ENCODE results near the gene CADM1. TPM values are rescaled to one million over a fixed set of nuclear protein-coding genes. Genes with fewer than 3 reads are reported as not detected.

CADM1 gene
- polyA plus RNA-seq, 1 donor (not counting 4 experiments of a cell fraction or from before 2014, with no cell fraction given), result 9.5 TPM

DNA sequence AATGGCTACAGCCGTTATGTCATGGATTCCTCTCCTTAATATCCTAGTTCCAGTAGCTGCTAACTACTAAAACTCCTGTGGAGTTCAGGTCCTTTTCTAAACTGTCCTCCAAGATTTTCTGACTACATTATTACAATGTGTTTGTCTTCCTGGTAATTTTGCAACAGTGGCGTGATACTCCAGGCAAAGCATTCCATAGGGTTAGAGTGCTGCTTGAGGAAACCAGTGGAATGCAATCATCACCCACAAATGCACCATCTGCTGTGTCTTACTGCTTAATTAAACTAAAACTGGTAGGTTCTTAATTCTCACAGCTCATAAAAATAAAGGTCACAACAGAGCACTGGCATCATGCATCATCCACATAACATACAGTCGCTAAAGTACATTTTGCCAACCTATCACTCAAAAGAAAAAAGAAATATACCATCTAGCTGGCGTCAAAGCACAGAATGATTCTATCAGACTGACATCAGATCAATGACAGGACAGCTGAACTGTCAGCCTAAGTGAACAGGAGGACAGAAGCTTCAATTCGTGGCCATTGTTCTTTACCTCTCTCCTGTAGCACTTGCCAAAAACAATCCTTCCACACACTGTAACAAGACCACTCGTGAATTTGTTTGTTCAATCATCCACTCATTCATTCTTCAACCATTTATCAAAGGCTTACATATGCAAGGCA lies 182.5 kb downstream of the CADM1 start:
- H3K36me3 ChIP-seq (ENCODE audit: control insufficient read depth in 2 of 2, extremely low read depth in 1 of 2, insufficient read depth in 2 of 2, low read length in 2 of 2), result no peaks in the 10 kb centered on the region
- no peaks in the 10 kb centered on the region for H3K4me1 ChIP-seq (ENCODE audit: control insufficient read depth, extremely low read depth, insufficient read depth, low read length)
- DNase-seq (ENCODE audit: low read depth, low spot score), result no peak
- no peak for FAIRE-seq
- no peak overlapping the region for H3K9ac ChIP-seq (ENCODE audit: control insufficient read depth, extremely low read depth, insufficient read depth, low read length)
- dilution Hi-C loops (cut with MboI; ENCODE audit: extremely low pct_ligation_motif_present, low sequenced_read_pairs), result no loop called here
- TF ChIP-seq, protein P1, sequence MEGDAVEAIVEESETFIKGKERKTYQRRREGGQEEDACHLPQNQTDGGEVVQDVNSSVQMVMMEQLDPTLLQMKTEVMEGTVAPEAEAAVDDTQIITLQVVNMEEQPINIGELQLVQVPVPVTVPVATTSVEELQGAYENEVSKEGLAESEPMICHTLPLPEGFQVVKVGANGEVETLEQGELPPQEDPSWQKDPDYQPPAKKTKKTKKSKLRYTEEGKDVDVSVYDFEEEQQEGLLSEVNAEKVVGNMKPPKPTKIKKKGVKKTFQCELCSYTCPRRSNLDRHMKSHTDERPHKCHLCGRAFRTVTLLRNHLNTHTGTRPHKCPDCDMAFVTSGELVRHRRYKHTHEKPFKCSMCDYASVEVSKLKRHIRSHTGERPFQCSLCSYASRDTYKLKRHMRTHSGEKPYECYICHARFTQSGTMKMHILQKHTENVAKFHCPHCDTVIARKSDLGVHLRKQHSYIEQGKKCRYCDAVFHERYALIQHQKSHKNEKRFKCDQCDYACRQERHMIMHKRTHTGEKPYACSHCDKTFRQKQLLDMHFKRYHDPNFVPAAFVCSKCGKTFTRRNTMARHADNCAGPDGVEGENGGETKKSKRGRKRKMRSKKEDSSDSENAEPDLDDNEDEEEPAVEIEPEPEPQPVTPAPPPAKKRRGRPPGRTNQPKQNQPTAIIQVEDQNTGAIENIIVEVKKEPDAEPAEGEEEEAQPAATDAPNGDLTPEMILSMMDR (optimal IDR thresholded peaks at IDR 0.05 in 1 of 3, IDR thresholded peaks at IDR 0.05 in 1 of 3, conservative IDR thresholded peaks at IDR 0.05 in 1 of 3; ENCODE audit: extremely low read depth in 1 of 3, insufficient read depth in 2 of 3, low read length in 3 of 3), result no peak
- H2AFZ ChIP-seq (ENCODE audit: control insufficient read depth, low read length), result no peak overlapping the region
- no peak overlapping the region for H3K27ac ChIP-seq (ENCODE audit: control insufficient read depth, insufficient read depth, low read length)
- no peaks in the 10 kb centered on the region for H3K27me3 ChIP-seq (ENCODE audit: control insufficient read depth, extremely low read depth, insufficient read depth, low read length)
- no peak overlapping the region for H3K4me2 ChIP-seq (ENCODE audit: control insufficient read depth, extremely low read depth, insufficient read depth, low read depth, low read length)
- no peak overlapping the region for H3K4me3 ChIP-seq (ENCODE audit: control insufficient read depth in 2 of 3, extremely low read depth in 1 of 3, insufficient read depth in 2 of 3, low read depth in 1 of 3, low read length in 3 of 3)
- H3K79me2 ChIP-seq (ENCODE audit: control insufficient read depth, insufficient read depth, low read length), result no peaks in the 10 kb centered on the region
- no peaks in the 10 kb centered on the region for H3K9me1 ChIP-seq (ENCODE audit: control insufficient read depth, extremely low read depth, insufficient read depth, low read length)
- H3K9me3 ChIP-seq (ENCODE audit: control insufficient read depth, low read depth, low read length), result no peaks in the 10 kb centered on the region
- H4K20me1 ChIP-seq (ENCODE audit: control insufficient read depth, extremely low read depth, insufficient read depth, low read length), result no peaks in the 10 kb centered on the region

DNA sequence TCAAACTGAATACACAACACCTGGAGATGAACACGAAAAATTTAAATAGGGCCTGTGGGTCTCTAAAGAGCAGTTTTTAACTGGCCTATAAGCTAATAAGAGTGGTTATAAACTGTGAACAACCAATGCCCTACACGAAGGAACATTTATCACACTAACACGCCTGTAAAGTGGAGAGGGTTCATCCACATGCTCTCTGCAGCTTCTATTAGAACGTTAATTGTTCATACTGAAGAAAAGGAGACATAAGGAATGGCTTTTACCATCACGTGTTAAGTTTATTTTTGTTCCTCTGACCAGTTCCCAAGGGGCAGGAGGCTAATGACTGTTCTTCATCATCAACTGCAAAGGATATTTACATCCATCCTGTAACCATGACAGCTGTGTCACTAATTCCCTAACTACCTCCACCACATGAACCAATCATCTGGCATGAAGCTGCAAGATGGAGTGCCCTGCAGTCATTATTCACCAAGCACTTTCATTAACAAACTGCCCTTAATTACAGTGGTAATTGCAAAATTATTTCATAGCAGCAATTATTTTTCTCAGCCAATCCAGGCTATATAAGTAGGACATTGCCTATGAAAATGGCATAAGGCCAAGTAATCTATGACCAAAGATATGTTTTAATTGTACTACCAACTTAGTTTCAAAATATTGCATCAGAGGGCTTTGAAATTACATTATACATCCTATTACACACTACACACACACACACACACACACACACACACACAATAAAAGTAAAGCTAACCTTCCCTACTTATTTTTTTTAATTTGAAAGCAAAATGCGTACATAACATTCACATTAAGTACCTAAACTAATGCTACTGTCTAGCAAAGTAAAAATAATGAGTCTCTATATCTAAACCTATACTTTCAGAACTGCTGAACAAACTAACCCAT lies 186.7 kb downstream of the CADM1 start:
- dilution Hi-C loops (cut with MboI; ENCODE audit: extremely low pct_ligation_motif_present, low sequenced_read_pairs), result no loop called here
- Histone ChIP-seq H3K9me3 (ENCODE audit: control insufficient read depth, low read depth, low read length) (no peaks in the 10 kb centered on the region), H3K4me1 (ENCODE audit: control insufficient read depth, extremely low read depth, insufficient read depth, low read length) (no peaks in the 10 kb centered on the region), H3K4me2 (ENCODE audit: control insufficient read depth, extremely low read depth, insufficient read depth, low read depth, low read length) (no peak overlapping the region), H3K9me1 (ENCODE audit: control insufficient read depth, extremely low read depth, insufficient read depth, low read length) (no peaks in the 10 kb centered on the region), H3K9ac (ENCODE audit: control insufficient read depth, extremely low read depth, insufficient read depth, low read length) (no peak overlapping the region), H2AFZ (ENCODE audit: control insufficient read depth, low read length) (no peak overlapping the region), H3K27me3 (ENCODE audit: control insufficient read depth, extremely low read depth, insufficient read depth, low read length) (no peaks in the 10 kb centered on the region), H3K79me2 (ENCODE audit: control insufficient read depth, insufficient read depth, low read length) (no peaks in the 10 kb centered on the region), H3K36me3 (ENCODE audit: control insufficient read depth in 2 of 2, extremely low read depth in 1 of 2, insufficient read depth in 2 of 2, low read length in 2 of 2) (no peaks in the 10 kb centered on the region), H4K20me1 (ENCODE audit: control insufficient read depth, extremely low read depth, insufficient read depth, low read length) (no peaks in the 10 kb centered on the region), H3K27ac (ENCODE audit: control insufficient read depth, insufficient read depth, low read length) (no peak overlapping the region), H3K4me3 (ENCODE audit: control insufficient read depth in 2 of 3, extremely low read depth in 1 of 3, insufficient read depth in 2 of 3, low read depth in 1 of 3, low read length in 3 of 3) (no peak overlapping the region)
- TF ChIP-seq EZH2 (IDR thresholded peaks at IDR 0.05; ENCODE audit: low read length), result no peak
- TF ChIP-seq, protein P1 (optimal IDR thresholded peaks at IDR 0.05 in 1 of 3, IDR thresholded peaks at IDR 0.05 in 1 of 3, conservative IDR thresholded peaks at IDR 0.05 in 1 of 3; ENCODE audit: extremely low read depth in 1 of 3, insufficient read depth in 2 of 3, low read length in 3 of 3), result no peak
- FAIRE-seq (no peak), DNase-seq (ENCODE audit: low read depth, low spot score) (no peak)

Measured in keratinocyte (primary cell).